Testis (tissue), 3 donors: ENCODE data around the gene GNB5. TPM values are rescaled to one million over a fixed set of nuclear protein-coding genes. Genes with fewer than 3 reads are reported as not detected.
"Not testable (repeated sequence)": the region's sequence is repeated elsewhere in the genome, so short reads cannot be mapped to it uniquely, and the experiment has no call there.

Experiments
- DNase-seq: peaks from one replicate; pipeline ENCODE4 v3.0.0-alpha.2; 2019
- H3K27ac ChIP-seq, 2 donors: fragments of 200-600 bp; sonication (generic); one replicate each; pipeline ENCODE4 v1.5.1; 2019
- H3K27me3 ChIP-seq: fragments of 200-600 bp; sonication (generic); one replicate; pipeline ENCODE4 v1.5.1; 2019
- H3K36me3 ChIP-seq: fragments of 200-600 bp; sonication (generic); one replicate; pipeline ENCODE4 v1.5.1; 2017; ENCODE audit warnings: low read depth; ENCODE audit errors: missing control alignments
- H3K4me1 ChIP-seq: fragments of 200-600 bp; sonication (generic); one replicate; pipeline ENCODE4 v1.5.1; 2019
- H3K4me3 ChIP-seq, 2 donors: fragments of 200-600 bp; sonication (generic); one replicate each; pipeline ENCODE4 v1.5.1; 2017 to 2019
- H3K9me3 ChIP-seq: fragments of 200-600 bp; sonication (generic); one replicate; pipeline ENCODE4 v1.5.1; 2017
- CTCF ChIP-seq, 3 experiments: fragments of 450-650 bp in 2 of 3; fragments of 200-600 bp in 1 of 3; sonication (generic) in 1 of 3; IDR thresholded peaks; one replicate each; pipeline ENCODE4 v1.5.1; 2016 to 2019; ENCODE audit warnings: antibody characterized with exemption in 3 of 3, mild to moderate bottlenecking in 2 of 3, moderate library complexity in 1 of 3
- POLR2A ChIP-seq: fragments of 450-650 bp; IDR thresholded peaks from one replicate; pipeline ENCODE4 v1.6.1; 2017; ENCODE audit warnings: antibody characterized with exemption, mild to moderate bottlenecking, moderate library complexity
- WGBS, 2 donors: methylation state at CpG; one replicate each; pipeline ENCODE4 v1.1.5; 2018; 5-methylcytosine and 5-hydroxymethylcytosine counted together
- intact Hi-C: fragments of 100-400 bp; cut with DNase I; formaldehyde crosslinking; loops from one replicate; pipeline ENCODE4 v1.15.1; 2023; ENCODE audit warnings: low total_unique reads
- polyA plus RNA-seq: library from polyadenylated mRNA; stranded (reverse); fragments of 350-450 nt; fragmentation: Illumina TruSeq; extraction: RNeasy Lipid Tissue Mini Kit (QIAGEN cat#74804); gene quantifications from one replicate; pipeline ENCODE4 v1.2.3, GENCODE V29; 2014; ENCODE audit warnings: low read depth, low replicate concordance; ENCODE audit not compliant: insufficient read depth
- total RNA-seq, 2 donors: library from RNA; depleted of rRNA; stranded (reverse); fragments of >200 nt; gene quantifications; one replicate each; pipeline ENCODE4 v1.2.3, GENCODE V29; 2016

Gene GNB5
- total and polyA plus RNA-seq, 3 donors from 2014 or later: 37.1 to 82.3 (median 65.4) TPM

GRCh38 chr15:52099651-52100272 is 91.4 kb downstream of the GNB5 start:
- TF ChIP-seq CTCF (IDR thresholded peaks at IDR 0.05): no peak
- no peak for TF ChIP-seq POLR2A
- H3K27ac ChIP-seq: no peak overlapping the region
- no peak overlapping the region for H3K4me3 ChIP-seq
- WGBS, 2 donors: 58 to 80% methylated on average over 15 of the region's 15 CpGs
- H3K4me1 ChIP-seq: no peaks in the 10 kb centered on the region
- no peak for DNase-seq
- no peaks in the 10 kb centered on the region for H3K36me3 ChIP-seq
- no peaks in the 10 kb centered on the region for H3K27me3 ChIP-seq
- intact Hi-C loops: no loop called here
- no peaks in the 10 kb centered on the region for H3K9me3 ChIP-seq

- no peak for DNase-seq
Observed at GRCh38 chr15:52098323-52098722, 92.9 kb downstream of the GNB5 start.

GRCh38 chr15:52097180-52097579 is 94.0 kb downstream of the GNB5 start:
- no peaks in the 10 kb centered on the region for H3K9me3 ChIP-seq
- H3K27ac ChIP-seq: no peak overlapping the region
- H3K4me3 ChIP-seq: no peak overlapping the region
- no peak for DNase-seq
- intact Hi-C loops: no loop called here
- TF ChIP-seq POLR2A (no peak), CTCF (IDR thresholded peaks at IDR 0.05) (no peak)
- H3K27me3 ChIP-seq: no peaks in the 10 kb centered on the region
- H3K36me3 ChIP-seq: no peaks in the 10 kb centered on the region
- peaks cover 6% of the 10 kb centered on the region for H3K4me1 ChIP-seq

More at GRCh38 chr15:52098323-52098722, 92.9 kb downstream of the GNB5 start:
- TF ChIP-seq CTCF (IDR thresholded peaks at IDR 0.05): no peak
- no peak for TF ChIP-seq POLR2A
- Histone ChIP-seq H3K4me1 (peaks cover 2% of the 10 kb centered on the region), H3K4me3 (no peak overlapping the region), H3K36me3 (no peaks in the 10 kb centered on the region), H3K27me3 (no peaks in the 10 kb centered on the region), H3K27ac (no peak overlapping the region), H3K9me3 (no peaks in the 10 kb centered on the region)
- WGBS, 2 donors: 74 to 81% methylated on average over 2 of the region's 2 CpGs
- intact Hi-C loops: no loop called here

- H3K36me3 ChIP-seq, H3K9me3 ChIP-seq, H3K27me3 ChIP-seq, DNase-seq, intact Hi-C loops, H3K4me3 ChIP-seq, H3K27ac ChIP-seq, H3K4me1 ChIP-seq: not testable (repeated sequence)
- 95 to 98% methylated on average over 8 to 9 of the region's 9 CpGs for WGBS, 2 donors
Observed at GRCh38 chr15:52096536-52096935, 94.7 kb downstream of the GNB5 start.

GRCh38 chr15:52095597-52096262 is 95.5 kb downstream of the GNB5 start:
- Histone ChIP-seq H3K4me3 (no peak overlapping the region), H3K36me3 (no peaks in the 10 kb centered on the region), H3K27me3 (no peaks in the 10 kb centered on the region), H3K4me1 (peaks cover 6% of the 10 kb centered on the region), H3K27ac (no peak overlapping the region), H3K9me3 (no peaks in the 10 kb centered on the region)
- TF ChIP-seq POLR2A: no peak
- TF ChIP-seq CTCF (IDR thresholded peaks at IDR 0.05): no peak
- DNase-seq: no peak
- WGBS, 2 donors: 63 to 87% methylated on average over 4 of the region's 4 CpGs
- intact Hi-C loops: no loop called here
